Cardiac fibroblast (primary cell): ENCODE data around the gene POLR2L.
A peak's percentile ranks its signal among the peaks of the same experiment; 100 is the strongest.

Source experiments
- DNase-seq, 2 donors: peaks; one replicate each; pipeline versions ENCODE4 v3.0.0 to v3.0.0-alpha.2; 2010; ENCODE audit warnings: low read depth in 2 of 2
- H3K4me3 ChIP-seq, 2 donors: replicated peaks in 1 of 2; 1 replicate in 1 of 2; 2 replicates in 1 of 2; pipeline ENCODE4 v1.5.1; 2011; ENCODE audit warnings: low read depth in 2 of 2, low read length in 2 of 2, mild to moderate bottlenecking in 2 of 2, moderate library complexity in 1 of 2
- TF ChIP-seq, protein P1 (sequence below): IDR thresholded peaks from one replicate; pipeline ENCODE4 v1.5.1; 2011; ENCODE audit warnings: low read depth, mild to moderate bottlenecking, low read length, inconsistent platforms

The POLR2L gene

DNA sequence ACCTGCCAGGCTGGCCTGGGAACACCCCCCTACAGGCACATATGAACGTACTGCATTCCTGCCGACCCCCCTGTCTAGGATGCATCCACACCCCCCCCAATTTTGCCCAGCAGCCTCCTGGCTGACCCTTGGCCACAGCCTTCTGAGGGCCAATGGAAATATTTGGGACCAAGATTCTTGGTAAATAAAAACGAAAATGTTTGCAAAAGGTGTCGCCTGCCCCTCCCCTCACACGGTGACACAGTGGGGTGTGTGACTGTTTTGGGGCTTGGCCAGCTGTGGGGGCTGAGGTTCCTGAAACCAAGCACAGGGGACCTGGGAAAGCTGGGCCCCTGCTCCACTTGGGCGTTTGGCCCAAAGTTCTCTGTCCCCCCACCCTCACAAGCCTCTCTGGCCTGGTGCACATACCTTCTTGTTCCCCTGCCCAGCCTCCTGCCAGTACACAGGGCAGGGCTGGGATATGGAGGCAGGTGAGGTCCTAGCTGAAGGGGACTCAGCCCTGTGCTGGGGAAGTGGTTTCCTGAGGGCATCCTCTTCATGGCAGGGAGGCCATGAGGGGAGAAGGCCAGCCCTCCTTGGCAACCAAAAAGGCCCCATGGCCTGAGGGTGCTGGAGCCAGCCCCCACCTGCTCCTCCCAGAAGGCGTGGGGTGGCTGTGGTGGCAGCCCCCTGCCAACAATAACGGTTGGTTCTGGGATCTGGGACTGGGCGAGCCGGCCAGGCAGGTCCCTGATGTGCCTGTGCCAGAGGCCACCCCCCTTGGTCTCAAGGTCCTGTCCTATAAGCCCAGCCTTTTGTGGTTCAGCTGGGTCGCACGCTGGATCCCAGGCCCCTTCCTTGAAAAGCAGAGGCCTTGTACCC, 16.7 kb downstream of the POLR2L start:
- no peak overlapping the region for H3K4me3 ChIP-seq
- TF ChIP-seq, protein P1, sequence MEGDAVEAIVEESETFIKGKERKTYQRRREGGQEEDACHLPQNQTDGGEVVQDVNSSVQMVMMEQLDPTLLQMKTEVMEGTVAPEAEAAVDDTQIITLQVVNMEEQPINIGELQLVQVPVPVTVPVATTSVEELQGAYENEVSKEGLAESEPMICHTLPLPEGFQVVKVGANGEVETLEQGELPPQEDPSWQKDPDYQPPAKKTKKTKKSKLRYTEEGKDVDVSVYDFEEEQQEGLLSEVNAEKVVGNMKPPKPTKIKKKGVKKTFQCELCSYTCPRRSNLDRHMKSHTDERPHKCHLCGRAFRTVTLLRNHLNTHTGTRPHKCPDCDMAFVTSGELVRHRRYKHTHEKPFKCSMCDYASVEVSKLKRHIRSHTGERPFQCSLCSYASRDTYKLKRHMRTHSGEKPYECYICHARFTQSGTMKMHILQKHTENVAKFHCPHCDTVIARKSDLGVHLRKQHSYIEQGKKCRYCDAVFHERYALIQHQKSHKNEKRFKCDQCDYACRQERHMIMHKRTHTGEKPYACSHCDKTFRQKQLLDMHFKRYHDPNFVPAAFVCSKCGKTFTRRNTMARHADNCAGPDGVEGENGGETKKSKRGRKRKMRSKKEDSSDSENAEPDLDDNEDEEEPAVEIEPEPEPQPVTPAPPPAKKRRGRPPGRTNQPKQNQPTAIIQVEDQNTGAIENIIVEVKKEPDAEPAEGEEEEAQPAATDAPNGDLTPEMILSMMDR, result no peak

DNA sequence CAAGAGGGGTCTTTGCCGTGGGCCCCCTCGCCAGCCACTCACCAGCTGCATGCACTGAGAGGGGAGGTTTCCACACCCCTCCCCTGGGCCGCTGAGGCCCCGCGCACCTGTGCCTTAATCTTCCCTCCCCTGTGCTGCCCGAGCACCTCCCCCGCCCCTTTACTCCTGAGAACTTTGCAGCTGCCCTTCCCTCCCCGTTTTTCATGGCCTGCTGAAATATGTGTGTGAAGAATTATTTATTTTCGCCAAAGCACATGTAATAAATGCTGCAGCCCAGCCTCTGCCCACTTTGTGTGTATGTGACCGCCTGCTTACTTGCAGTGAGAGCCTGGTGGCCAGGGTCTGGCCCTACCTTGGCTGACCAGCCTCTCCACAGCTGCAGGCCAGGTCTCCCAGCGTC, 17.4 kb downstream of the POLR2L start:
- no peak overlapping the region for H3K4me3 ChIP-seq
- DNase-seq, result no peak
- TF ChIP-seq, protein P1, result no peak

More for the DNA sequence above, 16.7 kb downstream of the POLR2L start:
- DNase-seq, result no peak

DNA sequence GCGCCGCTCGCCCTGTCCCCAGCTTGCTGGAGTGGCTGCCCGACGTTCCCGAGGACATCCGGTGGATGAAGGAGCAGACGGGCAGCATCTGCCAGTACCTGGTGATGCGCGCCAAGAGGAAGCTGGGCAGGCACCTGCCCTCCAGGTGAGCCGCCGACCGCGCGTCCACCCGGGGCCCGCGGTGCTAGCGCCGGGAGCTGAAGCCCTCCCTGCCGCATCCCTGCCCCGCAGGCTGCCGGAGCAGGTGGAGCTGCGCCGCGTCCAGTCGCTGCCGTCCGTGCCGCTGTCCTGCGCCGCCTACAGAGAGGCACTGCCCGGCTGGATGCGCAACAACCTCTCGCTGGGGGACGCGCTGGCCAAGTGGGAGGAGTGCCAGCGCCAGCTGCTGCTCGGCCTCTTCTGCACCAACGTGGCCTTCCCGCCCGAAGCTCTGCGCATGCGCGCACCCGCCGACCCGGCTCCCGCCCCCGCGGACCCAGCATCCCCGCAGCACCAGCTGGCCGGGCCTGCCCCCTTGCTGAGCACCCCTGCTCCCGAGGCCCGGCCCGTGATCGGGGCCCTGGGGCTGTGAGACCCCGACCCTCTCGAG, 17.9 kb downstream of the POLR2L start:
- H3K4me3 ChIP-seq, result no peak overlapping the region
- TF ChIP-seq, protein P1, result no peak
- no peak for DNase-seq

DNA sequence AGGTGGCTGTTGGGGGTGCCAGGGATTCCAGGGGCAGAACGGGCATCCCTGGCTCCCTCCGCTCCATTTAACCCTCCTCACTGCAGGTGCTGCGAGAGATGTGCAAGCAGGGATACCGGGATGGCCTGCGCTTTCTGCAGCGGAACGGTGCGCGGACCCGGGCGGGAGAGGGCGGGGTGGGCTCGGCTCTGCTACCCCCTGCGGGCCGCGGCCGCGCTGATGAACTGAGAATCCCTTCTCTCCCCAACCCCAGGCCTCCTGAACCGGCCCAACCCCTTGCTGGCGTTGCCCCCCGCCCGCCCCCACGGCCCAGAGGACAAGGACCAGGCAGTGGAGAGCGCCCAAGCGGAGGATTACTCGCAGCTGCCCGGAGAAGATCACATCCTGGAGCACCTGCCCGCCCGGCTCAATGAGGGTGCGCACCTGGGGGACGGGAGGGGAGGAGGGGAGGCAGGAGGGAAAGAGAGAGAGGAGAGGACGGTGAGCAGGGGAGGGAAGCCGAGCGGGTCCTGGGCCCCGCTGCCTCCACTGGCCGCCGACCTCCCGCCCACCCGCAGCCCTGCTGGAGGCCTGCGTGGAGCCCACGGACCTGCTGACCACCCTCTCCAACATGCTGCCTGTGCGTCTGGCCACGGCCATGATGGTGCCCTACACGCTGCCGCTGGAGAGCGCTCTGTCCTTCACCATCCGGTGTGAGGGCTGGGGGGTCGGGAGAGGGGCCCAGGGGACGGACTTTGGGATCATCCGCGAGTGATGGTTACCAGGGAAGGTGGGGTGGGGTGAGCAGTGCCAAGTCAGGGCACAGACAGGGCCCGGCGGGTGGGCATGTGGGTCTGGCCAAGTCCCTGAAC, 18.7 kb downstream of the POLR2L start:
- TF ChIP-seq, protein P1, result no peak
- H3K4me3 ChIP-seq, result no peak overlapping the region
- DNase-seq, result no peak

GRCh38 chr11:821512-822371, 20.6 kb downstream of the POLR2L start:
- H3K4me3 ChIP-seq, result peak overlapping the region in 1 of 2 donors; percentile 76
- no peak for DNase-seq
- TF ChIP-seq, protein P1, result no peak
